NCI-H524 treated with DMSO at 0.1 percent for 48 hours (cell line): Measurements from ENCODE around the gene COL6A1.

ENCODE experiments used
- DNase-seq: peaks from one replicate; lab custom pipeline; 2025; lab: John Stamatoyannopoulos, UW

COL6A1 gene

GRCh38 chr21:45982092-45982757, 655 bp downstream of the COL6A1 start:
- no peak for DNase-seq

- DNase-seq: no peak
These were observed 1.4 kb downstream of the COL6A1 start for GRCh38 chr21:45982758-45983648.

GRCh38 chr21:45983649-45983965, 2.0 kb downstream of the COL6A1 start:
- no peak for DNase-seq

GRCh38 chr21:45983981-45984551, 2.5 kb downstream of the COL6A1 start:
- DNase-seq: no peak

GRCh38 chr21:45984584-45985095, 3.1 kb downstream of the COL6A1 start:
- no peak for DNase-seq

GRCh38 chr21:45985471-45986315, 4.1 kb downstream of the COL6A1 start:
- no peak for DNase-seq

GRCh38 chr21:45986316-45987051, 4.9 kb downstream of the COL6A1 start:
- no peak for DNase-seq

- DNase-seq: no peak
These were observed 5.6 kb downstream of the COL6A1 start for GRCh38 chr21:45987121-45987711.

- no peak for DNase-seq
These were observed 7.1 kb downstream of the COL6A1 start for GRCh38 chr21:45988366-45989347.

- DNase-seq: no peak
These were observed 7.9 kb downstream of the COL6A1 start for GRCh38 chr21:45989355-45990048.

- DNase-seq: no peak
These were observed 8.6 kb downstream of the COL6A1 start for GRCh38 chr21:45990049-45990711.

- no peak for DNase-seq
These were observed 9.4 kb downstream of the COL6A1 start for GRCh38 chr21:45990741-45991605.

- DNase-seq: no peak
These were observed 10.2 kb downstream of the COL6A1 start for GRCh38 chr21:45991606-45992300.

- DNase-seq: no peak
These were observed 11.0 kb downstream of the COL6A1 start for GRCh38 chr21:45992301-45993209.

- DNase-seq: no peak
These were observed 11.9 kb downstream of the COL6A1 start for GRCh38 chr21:45993210-45994085.
